Mesendoderm (in vitro differentiated cells): ENCODE measurements around the gene PMEL.

ENCODE experiments used
- DNase-seq: peaks from one replicate; pipeline ENCODE4 v3.0.0; 2013
- H2AK5ac ChIP-seq: 2 replicates; pipeline ENCODE4 v1.6.1; 2013; ENCODE audit warnings: low read length, inconsistent platforms
- H2BK120ac ChIP-seq: 2 replicates; pipeline ENCODE4 v1.6.1; 2013; ENCODE audit warnings: low read depth, mild to moderate bottlenecking, low read length, moderate library complexity, mixed read lengths
- H2BK15ac ChIP-seq: replicated peaks from 2 replicates; pipeline ENCODE4 v1.6.1; 2013; ENCODE audit warnings: low read depth, mild to moderate bottlenecking, moderate library complexity
- H2BK5ac ChIP-seq: 2 replicates; pipeline ENCODE4 v1.6.1; 2013; ENCODE audit warnings: low read length, inconsistent platforms
- H3K18ac ChIP-seq: 2 replicates; pipeline ENCODE4 v1.6.1; 2013; ENCODE audit warnings: mild to moderate bottlenecking, low read length, mixed read lengths
- H3K23ac ChIP-seq: one replicate; pipeline ENCODE4 v1.6.1; 2013; ENCODE audit warnings: low read length
- H3K27ac ChIP-seq: 2 replicates; pipeline ENCODE4 v1.5.1; 2013; ENCODE audit warnings: low read depth, mild to moderate bottlenecking, inconsistent platforms, low read length, moderate library complexity
- H3K27me3 ChIP-seq: 2 replicates; pipeline ENCODE4 v1.6.1; 2013; ENCODE audit warnings: low read length, control low read depth, mild to moderate bottlenecking, inconsistent platforms; ENCODE audit not compliant: insufficient read depth, poor library complexity
- H3K36me3 ChIP-seq: 2 replicates; pipeline ENCODE4 v1.6.1; 2013; ENCODE audit warnings: low read length, inconsistent platforms; ENCODE audit not compliant: control insufficient read depth, insufficient read depth
- H3K4ac ChIP-seq: one replicate; pipeline ENCODE4 v1.6.1; 2013; ENCODE audit warnings: low read depth, mild to moderate bottlenecking, low read length, moderate library complexity
- H3K4me1 ChIP-seq: 2 replicates; pipeline ENCODE4 v1.6.1; 2013; ENCODE audit warnings: low read depth, low read length, inconsistent platforms; ENCODE audit not compliant: control insufficient read depth
- H3K4me2 ChIP-seq: 2 replicates; pipeline ENCODE4 v1.6.1; 2013; ENCODE audit warnings: low read length
- H3K4me3 ChIP-seq: 2 replicates; pipeline ENCODE4 v1.5.1; 2013; ENCODE audit warnings: mild to moderate bottlenecking, low read length
- H3K56ac ChIP-seq: one replicate; pipeline ENCODE4 v1.6.1; 2013; ENCODE audit warnings: low read length
- H3K79me1 ChIP-seq: 2 replicates; pipeline ENCODE4 v1.6.1; 2013; ENCODE audit warnings: low read length, inconsistent platforms
- H3K79me2 ChIP-seq: 2 replicates; pipeline ENCODE4 v1.6.1; 2013; ENCODE audit warnings: mild to moderate bottlenecking, low read length; ENCODE audit not compliant: control insufficient read depth, insufficient read depth
- H3K9ac ChIP-seq: 2 replicates; pipeline ENCODE4 v1.6.1; 2013; ENCODE audit warnings: low read length, inconsistent platforms
- H4K5ac ChIP-seq: one replicate; pipeline ENCODE4 v1.6.1; 2013; ENCODE audit warnings: low read length
- H4K8ac ChIP-seq: one replicate; pipeline ENCODE4 v1.6.1; 2013; ENCODE audit warnings: low read depth, mild to moderate bottlenecking, control low read depth, low read length, moderate library complexity
- WGBS: extraction: QIAGEN DNeasy Blood & Tissue Kit; methylation state at CpG from one replicate; pipeline ENCODE4 v1.1.7; 2013; ENCODE audit warnings: low lambda C conversion rate, missing lambda C conversion rate; ENCODE audit not compliant: insufficient coverage; ENCODE audit errors: extremely low coverage; 5-methylcytosine and 5-hydroxymethylcytosine counted together

PMEL gene

DNA sequence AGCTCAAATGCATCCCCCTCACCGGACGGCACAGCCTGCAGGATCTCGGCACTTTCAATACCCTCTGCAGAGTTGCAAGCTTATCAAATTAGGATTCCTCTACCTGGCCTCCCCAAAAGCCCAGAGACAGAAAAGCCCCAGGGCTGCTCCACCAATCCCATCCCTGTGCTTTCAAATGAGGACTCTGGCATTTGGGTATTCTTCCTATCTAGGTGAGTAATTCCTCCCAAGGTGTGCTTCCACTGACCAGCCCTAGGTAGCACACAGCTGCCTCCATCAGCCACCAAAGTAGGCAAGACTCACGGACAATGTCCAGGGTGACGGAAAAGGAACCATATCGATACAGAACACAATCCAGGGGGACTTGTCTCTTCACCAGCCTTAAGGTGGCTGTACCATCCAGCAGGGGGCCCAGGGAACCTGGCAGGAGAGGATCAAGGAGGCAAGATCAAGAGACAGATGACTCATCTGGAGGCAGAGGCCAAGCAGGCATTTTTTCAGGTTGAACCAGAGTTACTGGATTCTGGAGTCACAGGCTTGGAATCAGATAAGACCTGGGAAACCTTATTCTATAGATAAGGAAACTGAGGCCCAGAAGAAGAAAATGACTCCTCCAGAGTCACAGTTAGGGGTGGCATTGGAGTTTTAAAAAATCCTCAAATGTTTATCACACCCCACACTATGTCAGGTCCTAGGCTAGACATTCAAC lies 9.9 kb downstream of the PMEL start:
- Histone ChIP-seq H3K36me3 (peaks cover 2% of the 10 kb centered on the region), H3K4me3 (no peak overlapping the region), H3K27me3 (no peaks in the 10 kb centered on the region), H2AK5ac (no peak overlapping the region), H2BK5ac (no peak overlapping the region), H3K4ac (no peak overlapping the region), H2BK120ac (no peak overlapping the region), H3K79me1 (no peaks in the 10 kb centered on the region), H4K5ac (no peak overlapping the region), H3K27ac (no peak overlapping the region), H3K4me1 (no peaks in the 10 kb centered on the region), H3K79me2 (no peaks in the 10 kb centered on the region), H3K23ac (no peak overlapping the region), H2BK15ac (no peak overlapping the region), H3K9ac (no peak overlapping the region), H3K4me2 (no peak overlapping the region), H3K18ac (no peak overlapping the region), H4K8ac (no peak overlapping the region), H3K56ac (no peak overlapping the region)
- no CpG with 5 or more reads among the region's 6 CpGs for WGBS
- DNase-seq, result peak; percentile 88

- no peak overlapping the region for H3K4me2 ChIP-seq
- no peak overlapping the region for H3K4me3 ChIP-seq
- H3K4ac ChIP-seq, result no peak overlapping the region
- H3K79me2 ChIP-seq, result no peaks in the 10 kb centered on the region
- H4K8ac ChIP-seq, result no peak overlapping the region
- no peak overlapping the region for H2BK120ac ChIP-seq
- H3K56ac ChIP-seq, result no peak overlapping the region
- H3K79me1 ChIP-seq, result no peaks in the 10 kb centered on the region
- no peak overlapping the region for H2BK5ac ChIP-seq
- no peak overlapping the region for H4K5ac ChIP-seq
- no peaks in the 10 kb centered on the region for H3K4me1 ChIP-seq
- DNase-seq, result no peak
- no peaks in the 10 kb centered on the region for H3K27me3 ChIP-seq
- H3K9ac ChIP-seq, result no peak overlapping the region
- WGBS, result no CpG with 5 or more reads among the region's 4 CpGs
- H3K27ac ChIP-seq, result no peak overlapping the region
- H3K36me3 ChIP-seq, result peaks cover 2% of the 10 kb centered on the region
- H3K23ac ChIP-seq, result no peak overlapping the region
- H3K18ac ChIP-seq, result no peak overlapping the region
- H2BK15ac ChIP-seq, result no peak overlapping the region
- H2AK5ac ChIP-seq, result no peak overlapping the region
Measured at GRCh38 chr12:55955344-55955743, 10.5 kb downstream of the PMEL start.

GRCh38 chr12:55946553-55946952 lies 19.3 kb downstream of the PMEL start:
- no peak overlapping the region for H3K27ac ChIP-seq
- no peak overlapping the region for H3K4ac ChIP-seq
- no peak overlapping the region for H2BK15ac ChIP-seq
- no peak overlapping the region for H3K23ac ChIP-seq
- WGBS, result no CpG with 5 or more reads among the region's 6 CpGs
- H4K8ac ChIP-seq, result no peak overlapping the region
- H3K79me1 ChIP-seq, result no peaks in the 10 kb centered on the region
- no peaks in the 10 kb centered on the region for H3K36me3 ChIP-seq
- H3K9ac ChIP-seq, result no peak overlapping the region
- H2BK5ac ChIP-seq, result no peak overlapping the region
- H4K5ac ChIP-seq, result no peak overlapping the region
- no peak overlapping the region for H2AK5ac ChIP-seq
- H3K4me3 ChIP-seq, result no peak overlapping the region
- no peaks in the 10 kb centered on the region for H3K79me2 ChIP-seq
- no peak for DNase-seq
- no peak overlapping the region for H2BK120ac ChIP-seq
- no peak overlapping the region for H3K4me2 ChIP-seq
- no peak overlapping the region for H3K56ac ChIP-seq
- H3K18ac ChIP-seq, result no peak overlapping the region
- no peaks in the 10 kb centered on the region for H3K4me1 ChIP-seq
- H3K27me3 ChIP-seq, result no peaks in the 10 kb centered on the region

GRCh38 chr12:55942577-55943136 lies 23.2 kb downstream of the PMEL start:
- Histone ChIP-seq H3K23ac (no peak overlapping the region), H4K5ac (no peak overlapping the region), H3K27me3 (no peaks in the 10 kb centered on the region), H3K9ac (no peak overlapping the region), H3K4me1 (no peaks in the 10 kb centered on the region), H2BK15ac (no peak overlapping the region), H3K56ac (no peak overlapping the region), H3K79me2 (no peaks in the 10 kb centered on the region), H3K27ac (no peak overlapping the region), H4K8ac (no peak overlapping the region), H3K79me1 (no peaks in the 10 kb centered on the region), H3K4ac (no peak overlapping the region), H2AK5ac (no peak overlapping the region), H3K4me3 (no peak overlapping the region), H2BK5ac (no peak overlapping the region), H2BK120ac (no peak overlapping the region), H3K18ac (no peak overlapping the region), H3K36me3 (no peaks in the 10 kb centered on the region), H3K4me2 (no peak overlapping the region)
- no CpG with 5 or more reads among the region's 1 CpG for WGBS
- DNase-seq, result no peak

- Histone ChIP-seq H3K4ac (no peak overlapping the region), H3K27me3 (no peaks in the 10 kb centered on the region), H2AK5ac (no peak overlapping the region), H3K4me3 (no peak overlapping the region), H3K79me2 (no peaks in the 10 kb centered on the region), H3K79me1 (no peaks in the 10 kb centered on the region), H3K9ac (no peak overlapping the region), H4K5ac (no peak overlapping the region), H3K56ac (peak overlapping the region; percentile 26), H3K4me1 (no peaks in the 10 kb centered on the region), H2BK5ac (no peak overlapping the region), H3K18ac (no peak overlapping the region), H2BK120ac (no peak overlapping the region), H3K4me2 (no peak overlapping the region), H2BK15ac (no peak overlapping the region), H3K23ac (no peak overlapping the region), H3K36me3 (no peaks in the 10 kb centered on the region), H4K8ac (no peak overlapping the region), H3K27ac (no peak overlapping the region)
- WGBS, result no CpG with 5 or more reads among the region's 4 CpGs
- DNase-seq, result no peak
Measured at GRCh38 chr12:55942055-55942454, 23.8 kb downstream of the PMEL start.
